Endometrial microvascular endothelial cells (primary cell): ENCODE measurements around the gene TUBA1C. TPM values are rescaled to one million over a fixed set of nuclear protein-coding genes. Genes with fewer than 3 reads are reported as not detected.

Source experiments
- in situ Hi-C: cut with HindIII; loops from 2 replicates; pipeline ENCODE4 v1.10.0; 2017; ENCODE audit warnings: low sequenced_read_pairs, low pct_unique_long_range_greater_than_20kb; ENCODE audit errors: inconsistent ontology term
- total RNA-seq: library from RNA; depleted of rRNA; stranded (reverse); fragments of >200 nt; gene quantifications from one replicate; pipeline ENCODE4 v1.2.3, GENCODE V29; 2015; ENCODE audit errors: inconsistent ontology term

Gene TUBA1C
- 2,045 TPM for total RNA-seq

DNA sequence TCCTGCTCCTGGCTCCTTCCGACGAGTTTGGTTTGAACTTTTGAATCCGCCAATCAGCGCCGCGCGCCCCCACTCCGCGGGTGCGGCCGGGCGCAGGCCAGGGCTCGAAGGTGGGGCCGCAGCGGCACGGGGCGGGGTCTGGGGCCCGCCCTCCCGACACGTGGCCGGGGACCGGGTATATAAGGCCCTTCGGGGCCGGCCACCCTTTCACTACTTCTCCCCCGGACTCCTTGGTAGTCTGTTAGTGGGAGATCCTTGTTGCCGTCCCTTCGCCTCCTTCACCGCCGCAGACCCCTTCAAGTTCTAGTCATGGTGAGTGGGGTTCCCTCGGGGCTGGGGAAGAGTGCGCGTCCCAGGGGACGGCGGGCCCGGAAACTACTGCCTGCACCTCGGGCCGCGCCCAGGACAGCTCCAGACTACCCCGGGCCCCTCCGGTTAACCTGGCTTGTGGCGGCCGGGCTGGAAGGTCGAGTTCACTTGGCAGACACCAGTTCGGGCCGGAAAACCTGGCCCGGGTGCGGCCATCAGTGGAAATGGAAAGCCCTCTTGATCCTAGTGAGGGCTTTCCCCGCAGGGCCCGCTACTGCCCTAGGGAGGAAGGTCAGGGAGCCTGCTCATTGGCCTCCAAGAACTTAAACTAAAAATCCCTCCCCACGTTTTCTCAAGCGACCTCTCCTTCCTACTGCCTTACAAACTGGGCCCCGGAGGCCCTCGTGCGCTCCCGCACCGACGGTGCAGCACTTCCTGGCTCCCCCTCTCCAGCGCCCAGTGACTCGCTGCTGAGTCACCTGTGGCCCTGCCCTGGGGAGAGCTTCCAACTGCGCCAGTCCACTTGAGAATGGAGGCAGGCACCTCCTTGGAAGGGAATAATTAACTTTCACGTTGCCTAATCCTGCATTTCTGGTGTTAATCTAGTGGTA, at the start of gene TUBA1C:
Gene TUBA1C (plus strand): TSS at position 210 of the 920 bp plus-strand sequence. CDS start 100 bp downstream, at position 310.
- in situ Hi-C loops, result no loop called here

DNA sequence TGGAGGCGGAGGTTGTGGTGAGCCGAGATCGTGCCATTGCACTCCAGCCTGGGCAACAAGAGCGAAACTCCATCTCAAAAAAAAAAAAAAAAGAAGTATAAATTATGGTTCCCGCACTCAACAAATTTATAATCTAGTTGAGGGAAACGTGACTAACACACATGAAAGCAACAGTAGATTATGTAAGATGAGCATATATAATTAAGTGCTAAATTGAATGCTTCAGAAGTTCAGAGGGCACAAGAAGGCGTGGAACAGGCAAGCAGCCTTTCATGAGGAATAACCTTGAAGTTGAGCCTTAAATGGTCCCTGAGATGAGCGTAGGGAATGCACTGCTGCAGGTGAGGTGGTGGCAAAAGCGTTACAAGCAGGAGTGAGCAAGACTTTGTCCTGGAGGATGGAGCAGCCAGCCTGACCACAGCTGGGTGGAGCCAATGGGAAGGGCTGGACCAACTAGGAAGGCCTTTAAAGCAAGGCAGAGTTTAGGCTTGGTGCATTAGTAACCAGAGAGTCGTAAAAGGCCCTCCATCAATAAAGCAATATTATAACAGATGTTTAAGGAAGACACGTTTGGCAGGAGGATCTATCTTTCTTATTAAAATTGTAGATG, 45.4 kb upstream of the TUBA1C start:
- in situ Hi-C loops, result no loop called here

DNA sequence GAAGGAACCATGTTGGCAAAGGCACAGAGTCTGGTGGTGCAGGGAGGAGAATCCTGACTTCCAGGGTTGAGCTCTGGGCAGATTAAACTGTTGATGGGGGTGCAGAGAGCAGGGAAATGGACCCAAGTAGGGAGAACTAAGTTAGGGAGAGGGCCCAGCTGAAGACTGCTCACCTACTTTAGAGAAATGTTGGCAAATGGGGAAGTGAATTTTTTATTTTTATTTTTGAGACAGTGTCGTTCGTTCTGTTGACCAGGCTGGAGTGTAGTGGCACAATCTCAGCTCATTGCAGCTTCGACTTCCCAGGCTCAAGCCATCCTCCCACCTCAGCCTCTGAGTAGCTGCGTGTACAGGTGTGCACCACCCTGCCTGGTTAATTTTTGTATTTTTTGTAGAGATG, 43.9 kb upstream of the TUBA1C start:
- in situ Hi-C loops, result no loop called here

DNA sequence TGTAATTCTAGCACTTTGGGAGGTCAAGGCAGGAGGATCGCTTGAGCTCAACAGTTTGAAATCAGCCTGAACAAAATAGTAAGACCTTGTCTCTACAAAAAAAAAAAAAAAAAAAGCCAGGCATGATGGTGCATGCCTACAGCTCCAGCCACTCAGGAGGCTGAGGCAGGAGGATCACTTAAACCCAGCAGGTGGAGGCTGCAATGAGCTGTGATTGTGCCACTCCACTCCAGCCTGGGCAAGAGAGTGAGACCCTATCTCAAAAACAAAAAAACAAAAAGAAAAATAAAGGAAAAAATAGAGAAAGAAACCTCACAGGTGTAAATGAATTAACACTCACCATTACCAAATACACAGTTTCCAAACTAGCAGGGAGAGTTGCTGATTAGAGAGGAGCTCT, 41.8 kb upstream of the TUBA1C start:
- in situ Hi-C loops, result no loop called here

DNA sequence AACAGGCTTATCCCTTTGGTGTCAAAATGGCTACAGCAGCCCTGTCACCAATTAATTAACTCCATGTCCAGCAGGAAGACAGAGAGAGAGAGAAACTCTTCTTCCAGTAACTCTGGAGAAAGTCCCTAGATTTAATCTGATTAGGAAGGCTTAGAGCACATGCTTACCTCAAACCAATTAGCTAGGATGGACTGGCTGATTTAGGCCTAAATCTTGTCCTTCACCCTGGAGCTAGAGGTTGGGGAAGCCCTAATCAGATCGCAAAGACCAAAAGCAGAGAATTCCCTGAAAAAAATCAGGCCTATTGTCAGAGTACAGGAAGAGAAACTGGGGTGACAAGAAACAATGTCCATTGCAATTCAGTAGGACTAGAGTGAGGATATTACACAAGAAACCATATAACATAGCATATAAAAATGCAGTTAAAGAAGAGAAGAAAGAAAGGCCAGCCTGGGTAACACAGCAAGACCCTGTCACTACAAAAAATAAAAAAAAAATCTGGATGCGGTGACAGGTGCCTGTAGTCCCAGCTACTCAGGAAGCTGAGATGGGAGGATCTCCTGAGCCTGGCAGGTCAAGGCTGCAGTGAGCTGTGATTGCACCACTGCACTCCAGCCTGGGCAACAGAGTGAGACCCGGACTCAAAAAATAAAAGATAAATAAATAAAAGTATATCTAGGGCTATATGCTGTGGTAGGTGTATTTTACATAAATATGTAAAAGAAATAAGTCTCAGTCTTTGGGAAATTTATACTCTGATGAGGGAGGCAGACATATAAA, 41.1 kb upstream of the TUBA1C start:
- in situ Hi-C loops, result no loop called here

DNA sequence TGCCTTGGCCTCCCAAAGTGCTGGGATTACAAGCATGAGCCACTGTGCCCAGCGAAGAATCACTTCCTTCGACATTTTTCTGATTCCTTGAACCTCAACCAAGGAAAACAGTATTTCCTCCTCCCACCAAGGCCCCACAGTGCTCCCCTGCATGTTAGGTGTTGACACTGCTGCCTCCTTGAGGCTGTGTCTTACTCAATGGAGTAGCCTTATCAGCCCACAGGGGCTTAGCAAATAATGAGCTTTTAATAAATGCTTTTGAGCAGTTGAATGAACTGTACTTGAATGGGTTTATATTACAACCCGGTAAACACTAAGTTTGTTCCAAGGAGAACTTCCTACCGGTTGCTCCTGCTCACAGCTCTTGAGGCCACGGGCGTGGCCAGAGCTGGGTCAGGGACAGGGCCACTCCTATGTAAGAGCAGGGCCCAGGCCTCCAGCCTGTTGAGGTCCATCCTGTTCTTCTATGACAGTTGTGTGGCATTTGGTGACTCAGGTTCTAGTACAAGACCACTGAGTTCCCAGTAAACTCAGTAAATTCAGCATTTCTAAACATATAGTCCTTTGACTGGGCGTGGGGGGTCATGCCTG, 39.2 kb upstream of the TUBA1C start:
- in situ Hi-C loops, result no loop called here

DNA sequence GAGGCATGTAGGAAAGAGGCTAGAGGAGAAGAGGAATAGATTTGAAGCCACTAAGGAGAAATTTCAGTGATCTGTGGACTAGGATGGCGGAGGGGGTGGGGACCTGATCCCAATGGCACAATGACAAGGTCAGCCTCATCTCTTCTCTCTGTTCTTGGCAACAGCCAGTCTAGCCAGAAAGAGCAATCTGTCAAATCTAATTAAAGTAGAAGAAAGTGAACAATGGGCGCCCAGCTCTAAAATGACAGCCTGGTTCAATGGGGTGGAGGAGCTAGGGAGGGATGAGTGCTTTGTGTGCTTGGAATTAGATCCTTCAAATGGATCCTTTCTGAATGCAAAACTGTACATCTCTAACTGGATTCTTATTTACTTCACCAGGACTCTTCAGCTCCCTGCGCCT, 37.2 kb upstream of the TUBA1C start:
- in situ Hi-C loops, result no loop called here

DNA sequence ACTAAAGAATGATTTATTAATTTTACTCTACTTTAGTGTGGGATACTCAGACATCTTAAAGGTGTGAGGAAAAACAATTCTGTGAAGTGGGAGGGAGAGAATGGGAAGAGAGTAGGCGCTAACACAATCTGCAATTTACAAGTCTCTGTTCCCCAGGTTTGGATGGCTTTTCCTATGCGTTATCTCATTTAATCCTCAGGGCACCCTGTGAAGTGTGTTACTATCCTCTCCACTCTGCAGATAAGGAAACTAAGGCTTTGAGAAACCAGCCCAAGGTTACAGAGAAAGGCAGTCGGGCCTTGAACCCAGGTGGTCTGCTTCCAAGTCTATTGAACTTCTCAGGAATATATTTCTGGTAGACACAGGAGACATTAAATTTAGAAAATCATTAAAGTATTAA, 36.2 kb upstream of the TUBA1C start:
- in situ Hi-C loops, result no loop called here

DNA sequence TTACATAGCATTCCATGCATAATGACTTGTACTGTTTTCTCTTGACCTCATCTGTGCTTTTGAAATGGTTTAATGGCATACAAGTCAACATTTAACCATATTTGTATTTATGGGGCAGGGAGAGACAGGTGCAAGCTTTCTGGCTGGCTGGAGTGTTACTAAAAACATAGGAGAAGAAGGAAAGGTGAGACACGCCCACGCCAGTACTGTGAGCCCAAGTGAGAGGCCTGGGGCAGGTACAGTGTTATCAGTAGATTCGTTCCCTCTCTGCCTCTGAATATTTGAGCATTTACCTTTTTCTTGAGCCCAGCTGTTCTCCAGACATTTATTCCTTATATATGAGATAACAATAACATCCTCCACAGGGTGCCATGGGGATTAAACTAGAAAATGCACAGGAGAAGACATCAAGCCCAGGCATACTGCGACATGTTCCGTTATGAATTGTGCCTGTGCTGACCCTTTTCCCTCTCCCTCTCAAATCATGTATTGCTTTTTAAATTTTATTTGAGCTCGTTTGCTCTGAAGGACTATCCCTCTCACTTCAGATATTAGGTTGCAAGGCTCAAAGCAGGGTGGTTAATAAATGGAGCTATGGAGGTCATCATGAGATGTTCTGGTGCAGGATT, 34.6 kb upstream of the TUBA1C start:
- in situ Hi-C loops, result no loop called here

DNA sequence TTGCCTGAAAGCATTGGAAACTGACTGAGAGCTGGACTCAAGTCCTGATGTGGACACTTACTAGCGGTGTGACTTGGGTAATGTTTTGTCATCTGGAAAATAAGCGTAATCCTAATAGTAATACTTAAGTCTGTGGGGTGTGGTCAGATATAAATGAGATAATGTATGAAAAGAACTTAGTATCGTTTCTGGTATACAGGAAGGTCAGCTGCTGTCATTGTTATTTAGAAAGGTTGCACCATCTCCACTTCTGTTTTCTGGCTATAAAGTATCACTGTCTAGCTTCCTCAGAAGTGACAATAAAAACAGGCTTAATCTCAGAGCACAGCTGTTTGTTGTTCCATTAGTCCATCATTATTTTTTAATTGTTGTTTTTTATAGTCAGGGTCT, 34.1 kb upstream of the TUBA1C start:
- in situ Hi-C loops, result no loop called here

DNA sequence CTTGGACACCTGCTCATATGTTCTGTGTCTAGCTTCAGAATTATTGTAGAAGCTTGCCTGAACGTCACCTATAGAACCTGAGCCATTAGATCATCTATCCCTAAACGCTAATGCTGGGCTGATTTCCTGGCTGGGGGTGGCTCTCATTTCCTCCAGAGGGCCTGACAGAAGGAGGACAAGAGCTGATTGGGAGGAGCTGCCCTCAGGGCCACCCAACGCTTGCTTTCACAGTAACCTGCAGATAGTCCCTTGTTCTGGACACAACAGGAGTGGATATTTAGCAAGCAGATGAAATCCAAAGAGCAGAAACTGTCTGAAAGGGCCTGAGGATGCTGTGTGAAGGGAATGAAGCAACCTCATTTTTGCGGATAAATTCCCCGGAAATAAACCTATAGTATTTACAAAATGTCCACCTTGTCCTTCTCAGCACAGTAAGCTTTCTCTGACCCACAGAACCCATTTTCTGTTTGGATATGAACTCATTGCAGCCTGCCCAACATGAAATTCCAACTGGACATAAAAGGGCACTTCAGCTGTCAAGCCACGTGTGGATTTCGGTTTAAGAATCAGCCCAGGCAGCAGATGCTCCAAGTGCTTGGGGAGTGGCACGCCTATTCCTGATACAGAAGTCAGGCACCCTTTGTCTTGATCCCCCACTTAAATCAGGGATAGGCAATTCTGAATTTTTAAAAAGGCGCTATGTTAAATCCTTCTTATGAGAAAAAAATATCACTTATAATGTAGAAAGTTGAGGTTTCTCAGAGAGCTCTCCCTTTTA, 32.8 kb upstream of the TUBA1C start:
- in situ Hi-C loops, result no loop called here

DNA sequence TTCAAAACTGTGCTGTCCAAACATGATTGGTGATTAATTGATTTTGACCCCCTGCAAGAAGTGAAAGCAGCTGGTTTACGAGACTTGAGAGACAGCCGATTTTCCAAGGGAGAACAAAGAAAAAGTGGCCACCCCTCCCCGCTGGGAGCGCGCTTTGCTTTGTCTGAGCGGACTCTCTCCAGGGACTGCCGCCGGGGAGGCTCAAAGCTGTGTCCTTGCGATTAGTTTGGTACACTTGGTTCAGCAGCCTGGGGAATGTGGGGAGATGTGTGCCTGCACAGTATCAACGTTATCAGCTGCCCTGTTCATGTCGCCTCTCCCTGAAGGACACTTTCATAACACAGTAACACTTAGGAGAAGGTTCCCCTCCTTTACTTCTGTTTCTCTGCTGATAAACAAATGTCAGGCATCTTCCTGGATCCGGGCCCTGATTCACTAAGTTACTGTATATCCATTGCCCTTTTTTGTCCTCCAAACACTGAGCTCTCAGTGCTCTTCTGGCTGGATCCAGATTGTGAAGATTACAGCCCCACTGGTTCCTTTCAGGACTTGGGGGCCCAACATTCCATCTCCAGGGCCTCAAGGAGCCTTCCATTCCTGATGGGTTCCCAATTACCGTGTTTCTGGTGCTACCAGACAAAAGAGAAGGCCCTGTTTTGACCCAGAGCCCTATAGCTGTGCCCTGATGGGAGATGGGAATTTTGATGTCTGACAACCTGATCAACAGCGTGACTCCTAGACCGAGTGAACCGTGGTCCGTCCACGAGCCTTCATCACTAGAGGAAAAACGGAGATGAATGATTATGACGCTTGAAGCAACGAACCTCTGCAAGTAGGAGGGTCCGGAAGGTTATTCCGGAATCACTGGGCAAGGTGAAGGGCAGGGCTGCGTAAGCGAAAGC, 31.7 kb upstream of the TUBA1C start:
- in situ Hi-C loops, result no loop called here

DNA sequence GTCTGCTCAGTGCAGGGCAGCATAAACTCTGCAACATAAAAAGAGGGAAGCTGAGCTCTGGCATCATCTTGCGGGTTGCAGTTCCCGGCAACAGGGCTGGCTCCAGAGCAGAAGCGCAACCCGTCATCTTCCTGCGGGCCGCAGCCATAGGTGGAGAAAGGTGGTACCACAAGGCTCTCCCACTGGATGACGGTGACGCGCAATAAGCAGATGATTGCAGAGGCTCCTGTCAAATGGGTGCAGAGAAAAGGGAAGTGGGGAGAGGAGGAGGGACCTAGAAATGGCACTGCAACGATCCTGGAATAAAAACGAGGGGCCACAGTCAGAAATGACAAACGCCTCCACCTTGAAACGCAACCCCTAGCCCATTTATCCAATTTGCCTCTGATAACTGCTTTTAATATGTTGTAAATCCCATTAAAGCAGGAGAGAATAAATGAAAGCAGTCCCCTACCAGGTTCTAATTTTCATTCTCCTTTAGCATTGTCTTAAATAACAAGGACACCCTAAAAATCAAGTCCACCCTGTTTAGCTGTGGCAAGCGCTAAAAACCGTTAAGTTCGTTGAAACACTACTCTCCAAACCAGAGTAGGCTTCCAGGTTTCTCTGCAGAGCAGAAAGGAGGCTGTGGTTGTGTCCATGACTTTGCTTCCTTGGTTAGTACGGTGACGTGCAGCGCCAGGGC, 30.9 kb upstream of the TUBA1C start:
- in situ Hi-C loops, result no loop called here

DNA sequence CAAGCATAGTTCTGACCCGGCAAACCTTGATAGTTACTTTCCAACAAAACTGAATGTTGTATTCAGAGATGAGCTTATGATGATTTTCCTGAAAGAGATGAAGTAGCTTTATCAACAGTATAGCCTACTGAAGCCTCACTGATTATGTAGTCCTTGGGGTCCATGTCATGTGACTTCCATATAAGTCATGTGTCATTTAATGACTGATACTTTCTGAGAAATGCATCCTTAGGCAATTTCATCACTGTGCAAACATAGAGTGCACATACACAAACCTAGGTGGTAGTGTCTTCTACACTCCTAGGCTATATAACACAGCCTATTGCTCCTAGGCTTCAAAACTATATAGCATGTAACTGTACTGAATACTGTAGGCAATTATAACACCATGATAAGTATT, 28.5 kb upstream of the TUBA1C start:
- in situ Hi-C loops, result no loop called here

DNA sequence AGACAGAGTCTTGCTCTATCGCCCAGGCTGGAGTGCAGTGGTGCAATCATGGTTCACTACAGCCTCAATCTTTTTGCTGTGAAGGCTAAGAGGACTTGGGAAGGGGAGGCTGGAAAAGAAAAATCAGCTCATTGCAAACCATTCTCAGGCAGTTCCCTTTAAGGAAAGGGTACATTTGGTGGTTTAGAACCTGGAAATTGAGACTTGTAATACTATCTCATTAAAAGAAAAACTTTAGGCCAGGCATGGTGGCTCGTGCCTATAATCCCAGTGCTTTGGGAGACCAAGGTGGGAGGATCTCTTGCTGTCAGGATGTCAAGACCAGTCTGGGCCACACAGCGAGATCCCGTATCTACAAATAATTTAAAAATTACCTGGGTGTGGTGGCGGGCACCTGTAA, 21.3 kb upstream of the TUBA1C start:
- in situ Hi-C loops, result no loop called here

DNA sequence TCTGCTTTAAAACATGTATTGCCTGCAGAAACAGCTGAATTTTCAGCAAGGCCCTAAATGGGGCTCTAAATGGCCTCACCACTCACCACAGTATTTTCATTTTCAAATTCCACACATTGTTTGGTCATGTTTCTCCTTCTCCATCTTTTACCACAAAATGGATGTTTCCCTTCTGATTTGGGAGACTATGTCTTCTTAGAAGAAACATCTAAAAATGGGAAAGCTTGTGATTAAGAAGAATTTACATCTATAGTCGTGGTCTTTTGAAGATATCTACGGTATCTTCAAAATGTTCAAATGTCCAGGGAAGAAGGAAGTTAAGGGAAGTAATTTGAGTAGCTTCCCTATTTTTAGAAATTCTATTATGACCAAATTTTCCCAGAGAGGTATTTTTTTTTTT, 20.7 kb upstream of the TUBA1C start:
- in situ Hi-C loops, result no loop called here

DNA sequence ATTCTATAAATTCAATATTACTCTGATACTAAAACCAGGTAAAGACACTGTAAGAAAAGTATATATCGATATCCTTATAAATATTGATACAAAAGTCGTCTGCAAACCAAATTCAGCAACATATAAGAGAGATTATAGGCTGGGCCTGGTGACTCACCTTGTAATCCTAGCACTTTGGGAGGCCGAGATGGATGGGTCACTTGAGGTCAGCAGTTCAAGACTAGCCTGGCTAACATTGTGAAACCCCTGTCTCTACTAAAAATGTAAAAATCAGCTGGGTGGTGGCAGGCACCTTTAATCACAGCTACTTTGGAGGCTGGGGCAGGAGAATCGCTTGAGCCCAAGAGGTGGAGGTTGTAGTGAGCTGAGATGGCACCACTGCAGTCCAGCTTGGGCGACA, 13.5 kb upstream of the TUBA1C start:
- in situ Hi-C loops, result no loop called here
